Tibial nerve (tissue), 4 donors: Measurements from ENCODE around the gene NEDD4.

Source experiments
- CTCF ChIP-seq, 5 experiments: fragments of 200-600 bp in 3 of 5; fragments of 450-650 bp in 2 of 5; sonication (generic) in 3 of 5; IDR thresholded peaks; one replicate each; pipeline ENCODE4 v1.5.1; 2016 to 2019; ENCODE audit warnings: antibody characterized with exemption in 5 of 5, mild to moderate bottlenecking in 3 of 5, moderate library complexity in 2 of 5
- EP300 ChIP-seq, 2 donors: sonication (generic); formaldehyde crosslinking; IDR thresholded peaks; one replicate each; pipeline ENCODE4 v1.6.1; 2017; ENCODE audit warnings: antibody characterized with exemption in 2 of 2, mild to moderate bottlenecking in 1 of 2

- TF ChIP-seq CTCF (IDR thresholded peaks at IDR 0.05): no peak
- TF ChIP-seq EP300 (IDR thresholded peaks at IDR 0.05): no peak
These were observed 38.0 kb upstream of the NEDD4 start for GRCh38 chr15:56031402-56031801.
